Right lobe of liver (tissue), 4 donors: ENCODE results near the gene DOCK6.

Experiments used
- CTCF ChIP-seq, 4 donors: fragments of 200-600 bp in 3 of 4; fragments of 450-650 bp in 1 of 4; IDR thresholded peaks; one replicate each; pipeline versions ENCODE4 v1.5.1 to v1.8.0; 2016 to 2022; ENCODE audit warnings: antibody characterized with exemption in 4 of 4, mild to moderate bottlenecking in 2 of 4
- POLR2A ChIP-seq: fragments of 450-650 bp; IDR thresholded peaks from one replicate; pipeline ENCODE4 v1.6.1; 2017; ENCODE audit warnings: antibody characterized with exemption, mild to moderate bottlenecking
- donor health status: DM: no; HTN: no; CAD: no.
- donor health status: DM: no; HTN: no; CAD: no.
- donor health status: DM: no; HTN: yes; CAD: no.

- no peak for TF ChIP-seq CTCF (IDR thresholded peaks at IDR 0.05)
- TF ChIP-seq POLR2A, result no peak
Measured at GRCh38 chr19:11306337-11306736, 44.0 kb upstream of the DOCK6 start.
